Activated CD8-positive, alpha-beta T cell treated with anti-CD3 and anti-CD28 coated beads for 36 hours (primary cell): ENCODE data around the gene HNRNPAB. TPM values are rescaled to one million over a fixed set of nuclear protein-coding genes. Genes with fewer than 3 reads are reported as not detected.
A peak's percentile ranks its signal among the peaks of the same experiment; 100 is the strongest.

ENCODE experiments used
- ATAC-seq: fragments of 200-7000 bp; cut with Tn5 transposase; one replicate; pipeline ENCODE4 v1.10.0; 2021; ENCODE audit warnings: mild to moderate bottlenecking, moderate library complexity
- CTCF ChIA-PET: fragments of 350-600 bp; sonication (Branson Sonifier 250); formaldehyde crosslinking; loops from one replicate; lab custom pipeline; 2021; ENCODE audit warnings: antibody characterized with exemption; lab: Charles Lee
- POLR2A ChIA-PET: fragments of 350-600 bp; sonication (Branson Sonifier 250); formaldehyde crosslinking; loops from one replicate; lab custom pipeline; 2021; ENCODE audit warnings: antibody characterized with exemption; lab: Charles Lee
- DNase-seq: peaks from one replicate; pipeline ENCODE4 v3.0.0-alpha.2; 2020
- H3K27ac Mint-ChIP-seq: one replicate; pipeline ENCODE4 v1.8.0; 2021; ENCODE audit warnings: mild to moderate bottlenecking, mixed read lengths
- H3K27me3 Mint-ChIP-seq: one replicate; pipeline ENCODE4 v1.8.0; 2021; ENCODE audit warnings: mixed read lengths
- H3K36me3 Mint-ChIP-seq: one replicate; pipeline ENCODE4 v1.8.0; 2021; ENCODE audit warnings: low read depth, mixed read lengths
- H3K4me1 Mint-ChIP-seq: one replicate; pipeline ENCODE4 v1.8.0; 2021; ENCODE audit warnings: low read depth, mixed read lengths
- H3K4me3 Mint-ChIP-seq: one replicate; pipeline ENCODE4 v1.8.0; 2021; ENCODE audit warnings: mild to moderate bottlenecking, moderate library complexity, mixed read lengths
- H3K9me3 Mint-ChIP-seq: one replicate; pipeline ENCODE4 v1.8.0; 2021; ENCODE audit warnings: mixed read lengths
- intact Hi-C: fragments of 100-400 bp; cut with micrococcal nuclease; formaldehyde crosslinking; loops from one replicate; pipeline ENCODE4 v1.10.0; 2022
- total RNA-seq, 2 experiments: library from RNA; stranded (reverse); gene quantifications; one replicate each; pipeline ENCODE4 v1.2.3, GENCODE V29; 2021
- TF ChIP-seq, protein P1 (sequence below): fragments of 200-600 bp; IDR thresholded peaks from one replicate; pipeline ENCODE4 v1.8.0; 2022; ENCODE audit warnings: antibody characterized with exemption, mild to moderate bottlenecking

HNRNPAB gene
- total RNA-seq, 2 experiments from 2014 or later = 392 to 399 TPM

- intact Hi-C loops = no loop called here
- POLR2A ChIA-PET = interaction anchor here (3.3 to 21.3 kb wide), 2 partner anchors 11 to 21 kb away, joined by 20 to 431 read pairs; partner anchors contain the start of gene HNRNPAB
- CTCF ChIA-PET = no interaction called here
- no peaks in the 10 kb centered on the region for H3K9me3 Mint-ChIP-seq
- no peaks in the 10 kb centered on the region for H3K27me3 Mint-ChIP-seq
- TF ChIP-seq, protein P1, sequence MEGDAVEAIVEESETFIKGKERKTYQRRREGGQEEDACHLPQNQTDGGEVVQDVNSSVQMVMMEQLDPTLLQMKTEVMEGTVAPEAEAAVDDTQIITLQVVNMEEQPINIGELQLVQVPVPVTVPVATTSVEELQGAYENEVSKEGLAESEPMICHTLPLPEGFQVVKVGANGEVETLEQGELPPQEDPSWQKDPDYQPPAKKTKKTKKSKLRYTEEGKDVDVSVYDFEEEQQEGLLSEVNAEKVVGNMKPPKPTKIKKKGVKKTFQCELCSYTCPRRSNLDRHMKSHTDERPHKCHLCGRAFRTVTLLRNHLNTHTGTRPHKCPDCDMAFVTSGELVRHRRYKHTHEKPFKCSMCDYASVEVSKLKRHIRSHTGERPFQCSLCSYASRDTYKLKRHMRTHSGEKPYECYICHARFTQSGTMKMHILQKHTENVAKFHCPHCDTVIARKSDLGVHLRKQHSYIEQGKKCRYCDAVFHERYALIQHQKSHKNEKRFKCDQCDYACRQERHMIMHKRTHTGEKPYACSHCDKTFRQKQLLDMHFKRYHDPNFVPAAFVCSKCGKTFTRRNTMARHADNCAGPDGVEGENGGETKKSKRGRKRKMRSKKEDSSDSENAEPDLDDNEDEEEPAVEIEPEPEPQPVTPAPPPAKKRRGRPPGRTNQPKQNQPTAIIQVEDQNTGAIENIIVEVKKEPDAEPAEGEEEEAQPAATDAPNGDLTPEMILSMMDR = no peak
- no peak for DNase-seq
- H3K4me1 Mint-ChIP-seq = peaks cover 58% of the 10 kb centered on the region
- no peak for ATAC-seq
- H3K27ac Mint-ChIP-seq = peak overlapping the region; percentile 82
- H3K36me3 Mint-ChIP-seq = peaks cover 38% of the 10 kb centered on the region
- peak overlapping the region; percentile 91 for H3K4me3 Mint-ChIP-seq
Measured at GRCh38 chr5:178232920-178233429, 28.6 kb downstream of the HNRNPAB start.

DNA sequence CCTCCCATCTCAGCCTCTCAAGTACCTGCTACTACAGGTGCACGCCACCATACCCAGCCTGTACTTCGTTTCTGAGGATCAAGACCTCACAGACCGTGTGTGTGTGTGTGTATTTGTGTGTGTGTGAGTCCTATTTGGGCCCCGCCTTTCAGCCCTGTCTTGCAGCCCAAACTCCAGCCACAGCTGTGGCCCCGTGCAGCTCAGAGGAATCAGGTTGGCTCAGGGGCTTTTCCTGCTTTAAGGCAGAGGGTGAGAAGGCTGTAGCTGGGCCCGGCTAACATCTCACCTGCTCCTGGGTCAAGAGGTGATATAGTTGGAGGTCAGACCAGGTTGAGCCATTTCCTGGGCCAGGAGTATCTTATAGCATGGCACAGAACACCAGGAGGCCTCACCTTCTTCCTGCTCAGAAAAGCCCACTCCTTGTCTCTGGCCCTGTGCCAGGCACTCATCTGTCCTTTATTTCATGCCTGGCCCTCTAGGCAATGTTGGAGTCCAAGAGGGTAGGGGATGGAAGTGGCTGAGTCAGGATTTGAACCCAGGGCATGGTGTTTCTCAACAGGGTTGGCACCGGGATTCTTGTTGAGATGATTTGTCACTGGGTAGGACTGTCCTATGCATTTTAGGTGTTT, 29.9 kb downstream of the HNRNPAB start:
- Mint-ChIP-seq H3K4me3 (no peak overlapping the region), H3K4me1 (peaks cover 62% of the 10 kb centered on the region), H3K36me3 (peaks cover 27% of the 10 kb centered on the region), H3K27ac (no peak overlapping the region), H3K27me3 (no peaks in the 10 kb centered on the region), H3K9me3 (no peaks in the 10 kb centered on the region)
- ATAC-seq (no peak), DNase-seq (no peak)
- POLR2A ChIA-PET = interaction anchor here (0.9 to 21.3 kb wide), 4 partner anchors 9 to 49 kb away, joined by 3 to 431 read pairs (median 3); partner anchors contain the start of gene HNRNPAB
- intact Hi-C loops = no loop called here
- CTCF ChIA-PET = interaction anchor here (0.6 to 3.3 kb wide), 15 partner anchors 8 to 650 kb away, joined by 3 to 40 read pairs (median 4); no protein-coding TSS in a partner anchor
- TF ChIP-seq, protein P1 = no peak

- ATAC-seq (peak; percentile 34), DNase-seq (peak; percentile 95)
- Mint-ChIP-seq H3K9me3 (no peaks in the 10 kb centered on the region), H3K4me1 (peaks cover 60% of the 10 kb centered on the region), H3K27ac (no peak overlapping the region), H3K27me3 (no peaks in the 10 kb centered on the region), H3K4me3 (no peak overlapping the region), H3K36me3 (peaks cover 20% of the 10 kb centered on the region)
- ChIA-PET CTCF (interaction anchor here (0.6 to 3.3 kb wide), 16 partner anchors 9 to 649 kb away, joined by 3 to 40 read pairs (median 4); no protein-coding TSS in a partner anchor), POLR2A (interaction anchor here (0.9 to 21.3 kb wide), 4 partner anchors 10 to 48 kb away, joined by 3 to 431 read pairs (median 3); partner anchors contain the start of gene HNRNPAB)
- intact Hi-C loops = no loop called here
- TF ChIP-seq, protein P1 = peak; percentile 92
Measured at GRCh38 chr5:178234750-178235587, 30.6 kb downstream of the HNRNPAB start.

- H3K4me3 Mint-ChIP-seq = no peak overlapping the region
- H3K4me1 Mint-ChIP-seq = peaks cover 59% of the 10 kb centered on the region
- ATAC-seq = no peak
- TF ChIP-seq, protein P1 = no peak
- no peak overlapping the region for H3K27ac Mint-ChIP-seq
- POLR2A ChIA-PET = interaction anchor here (1.2 to 21.3 kb wide), 3 partner anchors 10 to 48 kb away, joined by 3 to 431 read pairs (median 3); partner anchors contain the start of gene HNRNPAB
- CTCF ChIA-PET = interaction anchor here (1.0 to 3.3 kb wide), 12 partner anchors 14 to 609 kb away, joined by 3 to 40 read pairs (median 4); no protein-coding TSS in a partner anchor
- no peaks in the 10 kb centered on the region for H3K27me3 Mint-ChIP-seq
- H3K9me3 Mint-ChIP-seq = no peaks in the 10 kb centered on the region
- intact Hi-C loops = no loop called here
- H3K36me3 Mint-ChIP-seq = peaks cover 14% of the 10 kb centered on the region
- no peak for DNase-seq
Measured at GRCh38 chr5:178235588-178235974, 31.2 kb downstream of the HNRNPAB start.
